ENCODE measurements around the gene KLHDC8B. TPM values are rescaled to one million over a fixed set of nuclear protein-coding genes. Genes with fewer than 3 reads are reported as not detected.

KLHDC8B gene
- 13.4 and 14.1 TPM in 2 replicates for total RNA-seq

GRCh38 chr3:49171119-49171774 is at the start of gene KLHDC8B:
TSS of gene KLHDC8B (plus strand) at chr3:49171598. CDS start at chr3:49172770, 1,172 bp downstream.

GRCh38 chr3:49132437-49133225 is 38.8 kb upstream of the KLHDC8B start, which contains the start of gene LAMB2:
TSS of gene LAMB2 (minus strand) at chr3:49133050. CDS start at chr3:49132867, 183 bp downstream.

GRCh38 chr3:49165771-49166751 is 5.3 kb upstream of the KLHDC8B start, which contains the start of gene CCDC71:
TSS of gene CCDC71 (minus strand) at chr3:49166331. CDS start at chr3:49164208, 2,123 bp downstream.

Other genes with a start within 250 kb of the KLHDC8B start
- 20.5 and 22.4 TPM in 2 replicates for gene P4HTM, start 181.4 kb upstream of the KLHDC8B start, total RNA-seq
- gene WDR6, start 164.2 kb upstream of the KLHDC8B start, total RNA-seq: 79.7 and 80.7 TPM in 2 replicates
- 59.5 and 60.0 TPM in 2 replicates for gene DALRD3, start 153.0 kb upstream of the KLHDC8B start, total RNA-seq
- gene NDUFAF3, start 149.5 kb upstream of the KLHDC8B start, total RNA-seq: 206 and 207 TPM in 2 replicates
- 314 and 337 TPM in 2 replicates for gene IMPDH2, start 142.2 kb upstream of the KLHDC8B start, total RNA-seq
- 53.5 and 72.1 TPM in 2 replicates for gene QRICH1, start 77.5 kb upstream of the KLHDC8B start, total RNA-seq
- gene QARS1, start 66.8 kb upstream of the KLHDC8B start, total RNA-seq: 364 and 369 TPM in 2 replicates
- gene USP19, start 50.8 kb upstream of the KLHDC8B start, total RNA-seq: 41.2 and 43.2 TPM in 2 replicates
- gene LAMB2, start 38.5 kb upstream of the KLHDC8B start, total RNA-seq: 215 and 282 TPM in 2 replicates
- 32.3 and 37.7 TPM in 2 replicates for gene CCDC71, start 5.3 kb upstream of the KLHDC8B start, total RNA-seq
- 0.34 and 0.74 TPM in 2 replicates for gene C3orf62, start 105.6 kb downstream of the KLHDC8B start, total RNA-seq
- 7.6 and 7.7 TPM in 2 replicates for gene USP4, start 168.5 kb downstream of the KLHDC8B start, total RNA-seq
- 639 and 677 TPM in 2 replicates for gene GPX1, start 186.8 kb downstream of the KLHDC8B start, total RNA-seq
- gene RHOA, start 240.4 kb downstream of the KLHDC8B start, total RNA-seq: 530 and 559 TPM in 2 replicates
- 14.7 and 15.5 TPM in 2 replicates for gene TCTA, start 240.8 kb downstream of the KLHDC8B start, total RNA-seq

All from bronchus fibroblast of lung (primary cell).